IMR-90 (cell line): ENCODE results near the gene SLC6A12. TPM values are rescaled to one million over a fixed set of nuclear protein-coding genes. Genes with fewer than 3 reads are reported as not detected.

Experiments used
- ATAC-seq: fragments of 200-7000 bp; cut with Tn5 transposase; 2 replicates; pipeline ENCODE4 v1.9.1; 2020; ENCODE audit warnings: low read depth, mild to moderate bottlenecking, moderate library complexity
- BruUV-seq: library from RNA; stranded (reverse); fragments of 400-500 nt; replicated peaks from 2 replicates; lab custom pipeline; 2021; lab: Mats Ljungman, UMichigan
- CTCF ChIA-PET: fragments of 300-600 bp; formaldehyde crosslinking; extraction: SDS; loops from one replicate; lab custom pipeline; 2021; ENCODE audit warnings: antibody characterized with exemption; lab: Yijun Ruan, JAX
- POLR2A ChIA-PET: fragments of 300-600 bp; sonication (Branson Sonifier 250); formaldehyde crosslinking; loops from one replicate; lab custom pipeline; 2022; ENCODE audit warnings: antibody characterized with exemption; ENCODE audit not compliant: unreplicated experiment; lab: Charles Lee
- DNase-seq: peaks from one replicate; pipeline ENCODE4 v3.0.0; 2013
- H2AFZ ChIP-seq: replicated peaks from 2 replicates; pipeline ENCODE3; 2013; ENCODE audit warnings: low read length, mild to moderate bottlenecking; ENCODE audit not compliant: poor library complexity
- H2AK5ac ChIP-seq: 2 replicates; pipeline ENCODE4 v1.6.1; 2013; ENCODE audit warnings: low read depth, low read length, inconsistent platforms
- H2AK9ac ChIP-seq: replicated peaks from 2 replicates; pipeline ENCODE3; 2013; ENCODE audit warnings: mild to moderate bottlenecking, low read depth, low read length, moderate library complexity; ENCODE audit not compliant: poor library complexity
- H2BK120ac ChIP-seq: 2 replicates; pipeline ENCODE4 v1.6.1; 2013; ENCODE audit warnings: low read depth, low read length, inconsistent platforms
- H2BK15ac ChIP-seq: 3 replicates; pipeline ENCODE4 v1.6.1; 2013; ENCODE audit warnings: low read depth, low read length, inconsistent platforms
- H2BK20ac ChIP-seq: 2 replicates; pipeline ENCODE4 v1.6.1; 2013; ENCODE audit warnings: low read depth, mild to moderate bottlenecking, inconsistent platforms, low read length, moderate library complexity
- H2BK5ac ChIP-seq: 2 replicates; pipeline ENCODE4 v1.6.1; 2013; ENCODE audit warnings: mild to moderate bottlenecking, low read depth, low read length, inconsistent platforms; ENCODE audit not compliant: poor library complexity, severe bottlenecking
- H3K14ac ChIP-seq: replicated peaks from 2 replicates; pipeline ENCODE4 v1.6.1; 2013; ENCODE audit warnings: low read depth, low read length, inconsistent platforms
- H3K18ac ChIP-seq: 2 replicates; pipeline ENCODE4 v1.6.1; 2013; ENCODE audit warnings: low read depth, low read length, control low read depth
- H3K23ac ChIP-seq: 2 replicates; pipeline ENCODE4 v1.6.1; 2013; ENCODE audit warnings: low read depth, low read length, inconsistent platforms
- H3K27ac ChIP-seq: 2 replicates; pipeline ENCODE4 v1.5.1; 2013; ENCODE audit warnings: mild to moderate bottlenecking, control low read depth, low read length; ENCODE audit not compliant: insufficient read depth
- H3K27me3 ChIP-seq: 2 replicates; pipeline ENCODE4 v1.6.1; 2013; ENCODE audit warnings: low read length; ENCODE audit not compliant: control insufficient read depth, insufficient read depth
- H3K36me3 ChIP-seq: 2 replicates; pipeline ENCODE4 v1.6.1; 2013; ENCODE audit warnings: low read length, mixed read lengths; ENCODE audit not compliant: control insufficient read depth, insufficient read depth
- H3K4ac ChIP-seq: 2 replicates; pipeline ENCODE4 v1.6.1; 2013; ENCODE audit warnings: low read depth, low read length, inconsistent platforms
- H3K4me1 ChIP-seq: 2 replicates; pipeline ENCODE4 v1.6.1; 2013; ENCODE audit warnings: low read length, mixed read lengths; ENCODE audit not compliant: control insufficient read depth, insufficient read depth
- H3K4me2 ChIP-seq: 2 replicates; pipeline ENCODE4 v1.6.1; 2013; ENCODE audit warnings: low read depth, mild to moderate bottlenecking, control low read depth, low read length, moderate library complexity
- H3K4me3 ChIP-seq: 2 replicates; pipeline ENCODE4 v1.5.1; 2013; ENCODE audit warnings: low read depth, mild to moderate bottlenecking, control low read depth, low read length, moderate library complexity; ENCODE audit not compliant: insufficient read depth
- H3K56ac ChIP-seq: 2 replicates; pipeline ENCODE4 v1.6.1; 2013; ENCODE audit warnings: low read length, inconsistent platforms; ENCODE audit not compliant: insufficient read depth; ENCODE audit errors: extremely low read depth
- H3K79me1 ChIP-seq, 2 experiments: 2 replicates each; pipeline ENCODE4 v1.6.1; 2013; ENCODE audit warnings: low read length in 2 of 2, inconsistent platforms in 1 of 2, low read depth in 1 of 2
- H3K9ac ChIP-seq: 2 replicates; pipeline ENCODE4 v1.6.1; 2013; ENCODE audit warnings: low read depth, low read length, control low read depth
- H3K9me1 ChIP-seq: 2 replicates; pipeline ENCODE4 v1.6.1; 2013; ENCODE audit warnings: low read length, inconsistent platforms; ENCODE audit not compliant: insufficient read depth
- H3K9me3 ChIP-seq: 2 replicates; pipeline ENCODE4 v1.6.1; 2013; ENCODE audit warnings: low read length; ENCODE audit not compliant: control insufficient read depth, insufficient read depth
- H4K20me1 ChIP-seq: 2 replicates; pipeline ENCODE4 v1.6.1; 2013; ENCODE audit warnings: low read length, inconsistent platforms; ENCODE audit not compliant: insufficient read depth
- H4K5ac ChIP-seq: 2 replicates; pipeline ENCODE4 v1.6.1; 2013; ENCODE audit warnings: mild to moderate bottlenecking, low read depth, low read length, control low read depth
- H4K8ac ChIP-seq, 2 experiments: 2 replicates each; pipeline ENCODE4 v1.6.1; 2013; ENCODE audit warnings: low read depth in 2 of 2, low read length in 2 of 2, control low read depth in 1 of 2, inconsistent platforms in 1 of 2
- H4K91ac ChIP-seq: 2 replicates; pipeline ENCODE4 v1.6.1; 2013; ENCODE audit warnings: low read depth, low read length, inconsistent platforms; ENCODE audit not compliant: insufficient read depth
- MXI1 ChIP-seq: IDR thresholded peaks from 2 replicates; pipeline ENCODE4 v1.6.1; 2012; ENCODE audit warnings: low read depth, mild to moderate bottlenecking, low read length, moderate library complexity, borderline replicate concordance
- SMC3 ChIP-seq: fragments of 150-350 bp; IDR thresholded peaks from 2 replicates; pipeline ENCODE4 v1.6.1; 2016; ENCODE audit warnings: low read depth, mild to moderate bottlenecking, antibody characterized with exemption, low read length, moderate library complexity
- WGBS, 2 experiments: methylation state at CpG; one replicate each; pipeline versions ENCODE4 v1.1.5 to v1.1.7; 2013; ENCODE audit warnings: missing lambda C conversion rate in 2 of 2; ENCODE audit not compliant: insufficient read length in 1 of 2; ENCODE audit errors: extremely low coverage in 2 of 2; 5-methylcytosine and 5-hydroxymethylcytosine counted together
- dilution Hi-C: fragments of 300-500 bp; cut with HindIII; formaldehyde crosslinking; loops from one replicate; pipeline ENCODE4 v1.14.3; 2018; ENCODE audit warnings: low sequenced_read_pairs; ENCODE audit not compliant: unreplicated experiment
- in situ Hi-C: fragments of 300-500 bp; cut with MboI; formaldehyde crosslinking; loops from 3 replicates; pipeline ENCODE4 v1.14.3; 2019; ENCODE audit warnings: low sequenced_read_pairs, inconsistent platforms, mixed read lengths
- intact Hi-C: fragments of 100-400 bp; cut with micrococcal nuclease; formaldehyde crosslinking; loops from 2 replicates; pipeline ENCODE4 v1.10.0; 2022
- polyA plus RNA-seq, 3 experiments: library from polyadenylated mRNA; depleted of rRNA; stranded (reverse); fragments of >200 nt; gene quantifications; 2 replicates each; pipeline ENCODE4 v1.2.3, GENCODE V29; 2012; ENCODE audit warnings: low replicate concordance in 1 of 3
- total RNA-seq: library from RNA; depleted of rRNA; stranded (reverse); fragments of >200 nt; gene quantifications from 2 replicates; pipeline ENCODE4 v1.2.3, GENCODE V29; 2012
- TF ChIP-seq, protein P1 (sequence below): conservative IDR thresholded peaks from 2 replicates; pipeline ENCODE4 v1.5.1; 2012; ENCODE audit warnings: mild to moderate bottlenecking, low read depth, low read length, improper control_type of control experiment

SLC6A12 gene
- total and polyA plus RNA-seq, 2 of the 4 experiments (the other 2 are of a cell fraction), result not detected

GRCh38 chr12:256225-256624 lies 42.3 kb upstream of the SLC6A12 start:
- ChIA-PET POLR2A (no interaction called here), CTCF (interaction anchor here (0.9 kb wide), 1 partner anchor 25 kb away, joined by 3 read pairs; no protein-coding TSS in a partner anchor)
- TF ChIP-seq SMC3 (no peak), MXI1 (no peak)
- TF ChIP-seq, protein P1, sequence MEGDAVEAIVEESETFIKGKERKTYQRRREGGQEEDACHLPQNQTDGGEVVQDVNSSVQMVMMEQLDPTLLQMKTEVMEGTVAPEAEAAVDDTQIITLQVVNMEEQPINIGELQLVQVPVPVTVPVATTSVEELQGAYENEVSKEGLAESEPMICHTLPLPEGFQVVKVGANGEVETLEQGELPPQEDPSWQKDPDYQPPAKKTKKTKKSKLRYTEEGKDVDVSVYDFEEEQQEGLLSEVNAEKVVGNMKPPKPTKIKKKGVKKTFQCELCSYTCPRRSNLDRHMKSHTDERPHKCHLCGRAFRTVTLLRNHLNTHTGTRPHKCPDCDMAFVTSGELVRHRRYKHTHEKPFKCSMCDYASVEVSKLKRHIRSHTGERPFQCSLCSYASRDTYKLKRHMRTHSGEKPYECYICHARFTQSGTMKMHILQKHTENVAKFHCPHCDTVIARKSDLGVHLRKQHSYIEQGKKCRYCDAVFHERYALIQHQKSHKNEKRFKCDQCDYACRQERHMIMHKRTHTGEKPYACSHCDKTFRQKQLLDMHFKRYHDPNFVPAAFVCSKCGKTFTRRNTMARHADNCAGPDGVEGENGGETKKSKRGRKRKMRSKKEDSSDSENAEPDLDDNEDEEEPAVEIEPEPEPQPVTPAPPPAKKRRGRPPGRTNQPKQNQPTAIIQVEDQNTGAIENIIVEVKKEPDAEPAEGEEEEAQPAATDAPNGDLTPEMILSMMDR, result no peak
- H2AK9ac ChIP-seq, result no peak overlapping the region
- no peak overlapping the region for H2BK120ac ChIP-seq
- no peaks in the 10 kb centered on the region for H4K20me1 ChIP-seq
- H3K9me3 ChIP-seq, result no peaks in the 10 kb centered on the region
- intact Hi-C loops (no loop called here), in situ Hi-C loops (no loop called here), dilution Hi-C loops (no loop called here)
- H3K36me3 ChIP-seq, result no peaks in the 10 kb centered on the region
- H3K56ac ChIP-seq, result no peak overlapping the region
- no peak overlapping the region for H2BK20ac ChIP-seq
- no peak overlapping the region for H3K9ac ChIP-seq
- no peak overlapping the region for H2BK15ac ChIP-seq
- DNase-seq (no peak), ATAC-seq (no peak)
- no peak overlapping the region for H3K4ac ChIP-seq
- peaks cover 59% of the 10 kb centered on the region for H3K27me3 ChIP-seq
- H2BK5ac ChIP-seq, result no peak overlapping the region
- no peak overlapping the region for H2AFZ ChIP-seq
- no peak overlapping the region for H3K27ac ChIP-seq
- no peak overlapping the region for H3K4me3 ChIP-seq
- 85% methylated on average over 2 of the region's 6 CpGs; no CpG with 5 or more reads in 1 of the 2 experiments for WGBS, 2 experiments
- H4K91ac ChIP-seq, result no peak overlapping the region
- no peak overlapping the region for H3K23ac ChIP-seq
- H3K14ac ChIP-seq, result no peak overlapping the region
- 0 out of 2 replicates have a peak, but pooled peaks cover 2% of the 10 kb centered on the region for H3K9me1 ChIP-seq
- no peaks in the 10 kb centered on the region for H3K4me1 ChIP-seq
- H2AK5ac ChIP-seq, result no peak overlapping the region
- H3K18ac ChIP-seq, result no peak overlapping the region
- no peak overlapping the region for H4K5ac ChIP-seq
- BruUV-seq, result no TSS peak
- H3K4me2 ChIP-seq, result no peak overlapping the region
- no peaks in the 10 kb centered on the region for H3K79me1 ChIP-seq
- H4K8ac ChIP-seq, result no peak overlapping the region
